LoVo (cell line): Measurements from ENCODE around the gene CELA3A.
A peak's percentile ranks its signal among the peaks of the same experiment; 100 is the strongest.
"Not testable (repeated sequence)": the region's sequence is repeated elsewhere in the genome, so short reads cannot be mapped to it uniquely, and the experiment has no call there.

ENCODE experiments used
- DNase-seq: peaks from one replicate; pipeline ENCODE4 v3.0.0-alpha.2; 2016; ENCODE audit warnings: low spot score

CELA3A gene

DNA sequence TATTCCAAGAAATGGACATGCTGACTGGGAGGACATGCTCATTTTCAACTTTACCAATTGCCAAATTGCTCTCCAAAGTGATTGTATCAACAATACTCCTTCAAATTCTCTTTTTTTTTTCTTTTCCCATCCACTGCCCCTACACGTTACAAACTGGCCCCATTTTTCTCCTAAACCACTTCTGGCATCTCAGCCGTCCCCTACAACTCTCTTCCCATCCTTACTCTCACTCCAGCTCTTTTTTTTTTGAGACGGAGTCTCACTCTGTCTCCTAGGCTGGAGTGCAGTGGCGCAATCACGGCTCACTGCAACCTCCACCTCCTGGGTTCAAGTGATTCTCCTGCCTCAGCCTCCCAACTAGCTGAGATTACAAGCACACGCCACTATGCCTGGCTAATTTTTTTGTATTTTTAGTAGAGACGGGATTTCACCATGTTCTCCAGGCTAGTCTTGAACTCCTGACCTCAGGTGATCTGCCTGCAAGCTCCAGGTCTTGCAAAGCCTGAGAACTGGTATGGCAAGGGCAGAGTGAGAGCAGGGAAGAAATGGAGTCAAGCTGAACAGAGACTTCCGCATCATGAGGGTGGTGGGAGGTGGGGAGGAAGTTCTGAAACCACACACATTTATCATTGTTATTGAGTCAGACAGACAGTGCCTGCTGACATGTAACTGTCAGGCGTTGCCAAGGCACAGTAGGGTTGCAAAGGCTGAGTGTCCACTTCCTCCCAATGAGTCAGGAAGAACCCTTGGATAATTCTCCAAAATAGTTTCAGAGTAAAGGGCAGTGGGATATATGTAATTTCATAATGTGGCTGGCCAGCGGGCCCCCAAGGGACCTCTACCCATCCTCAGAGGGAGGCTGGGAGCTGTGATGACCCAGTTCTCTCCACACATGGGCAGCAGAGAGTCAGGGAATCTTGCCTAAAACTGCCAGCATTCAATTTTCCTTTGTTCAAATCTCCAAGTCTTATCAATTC is 17.4 kb downstream of the CELA3A start:
- peak; percentile 25 for DNase-seq

DNA sequence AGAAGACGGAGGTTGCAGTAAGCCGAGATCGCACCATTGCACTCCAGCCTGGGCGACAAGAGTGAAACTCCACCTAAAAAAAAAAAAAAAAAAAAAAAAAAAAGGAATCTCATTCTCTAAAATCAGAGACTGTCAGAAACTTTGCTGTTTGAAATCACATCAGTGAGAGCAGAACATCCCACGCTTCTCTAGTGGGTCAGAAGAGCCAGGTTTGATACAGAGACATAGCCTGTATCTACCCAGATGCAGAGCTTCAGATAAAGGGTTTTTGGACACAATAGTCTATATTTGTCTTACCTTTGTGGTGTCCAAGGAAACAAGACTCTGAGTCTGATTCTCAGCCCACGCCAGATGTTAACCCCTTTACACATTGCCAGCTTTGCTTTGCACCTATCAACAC is 19.6 kb downstream of the CELA3A start:
- DNase-seq = no peak

DNA sequence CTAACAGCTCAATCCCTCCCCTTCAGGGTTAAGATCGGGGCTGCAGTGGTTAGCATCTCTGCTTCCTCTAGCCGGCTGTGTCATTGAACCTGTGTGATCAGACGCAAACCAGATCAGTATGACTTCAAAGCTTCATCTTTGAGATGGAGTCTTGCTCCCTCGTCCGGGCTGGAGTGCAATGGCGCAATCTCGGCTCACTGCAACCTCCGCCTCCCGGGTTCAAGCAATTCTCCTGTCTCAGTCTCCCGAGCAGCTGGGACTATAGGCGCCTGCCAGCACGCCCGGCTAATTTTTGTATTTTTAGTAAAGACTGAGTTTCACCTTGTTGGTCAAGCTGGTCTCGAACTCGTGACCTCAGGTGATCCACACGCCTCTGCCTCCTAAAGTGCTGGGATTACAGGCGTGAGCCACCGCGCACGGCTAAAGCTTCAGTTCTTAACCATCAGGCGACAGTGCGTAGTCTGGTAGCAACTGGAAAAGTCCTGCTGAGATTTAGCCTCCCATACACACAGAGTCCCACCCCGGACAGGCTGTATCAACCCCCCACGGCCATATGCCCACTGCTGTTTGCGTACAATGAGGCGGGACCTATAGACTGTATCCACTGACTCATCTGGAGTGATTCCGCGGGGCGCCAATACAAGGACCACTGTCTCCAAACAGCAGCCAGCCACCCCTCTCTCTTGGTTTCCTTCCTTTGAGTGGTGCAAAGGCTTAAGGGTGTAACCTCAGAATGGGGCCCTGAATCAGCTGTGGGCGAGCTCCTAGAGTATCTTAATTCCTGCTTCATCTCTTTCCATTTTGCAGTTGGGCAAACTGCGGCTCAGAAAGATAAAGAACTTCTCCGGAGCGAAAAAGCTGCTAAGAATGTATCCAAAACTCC is 23.3 kb downstream of the CELA3A start:
- peak; percentile 58 for DNase-seq

DNA sequence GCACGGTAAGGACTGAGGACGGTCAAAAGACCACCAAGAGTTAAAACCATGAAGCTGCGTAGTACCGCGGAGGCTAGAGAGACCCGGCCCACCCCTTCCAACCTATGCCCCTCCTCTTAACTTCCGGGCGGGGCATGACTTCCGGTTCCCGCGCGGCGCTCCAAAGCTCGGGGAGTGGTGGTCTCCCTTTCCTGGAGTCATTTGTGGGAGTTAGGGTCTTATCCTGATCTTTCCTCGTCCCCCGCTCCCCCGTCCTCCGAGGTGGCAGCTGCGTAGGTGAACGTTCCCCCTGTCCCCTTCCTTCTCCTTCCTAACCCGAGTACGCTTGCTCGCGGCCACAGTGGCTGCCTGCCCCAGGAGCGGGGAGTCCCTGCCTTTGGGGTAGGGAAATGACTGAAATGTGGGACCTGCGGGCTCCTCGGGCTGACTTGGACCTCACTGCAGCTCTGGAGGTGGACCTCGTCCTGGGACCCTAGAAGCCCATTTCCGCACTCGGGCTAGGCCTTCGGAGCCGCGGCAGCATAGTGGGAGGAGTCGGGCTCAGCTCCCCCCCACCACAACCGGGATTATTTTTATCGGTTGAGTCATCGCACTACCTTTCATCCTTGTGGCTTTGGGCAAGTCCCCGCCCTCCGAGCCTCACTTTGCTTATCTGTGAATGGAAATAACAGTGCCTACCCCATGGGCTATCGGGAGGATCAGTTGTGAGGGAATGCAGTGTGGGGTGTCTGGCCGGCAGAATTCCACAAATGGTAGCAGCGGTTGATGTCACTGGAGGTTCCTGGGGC is 24.1 kb downstream of the CELA3A start:
- DNase-seq = peak; percentile 94

DNA sequence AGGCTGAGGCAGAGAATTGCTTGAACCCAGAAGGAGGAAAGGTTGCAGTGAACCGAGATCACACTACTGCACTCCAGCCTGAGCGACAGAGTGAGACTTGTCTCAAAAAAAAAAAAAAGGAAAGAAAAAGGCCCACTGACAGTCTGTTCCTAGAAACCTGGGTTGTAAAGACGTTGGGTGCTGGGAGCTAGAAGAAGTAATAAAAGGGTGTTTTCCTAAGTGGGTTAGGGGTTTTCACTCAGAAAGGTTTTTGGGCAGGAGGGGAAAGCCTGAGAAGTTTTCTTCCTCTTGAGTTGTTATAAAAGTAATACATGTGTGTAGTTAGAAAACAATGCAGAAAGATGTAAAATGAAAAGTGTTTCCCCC is 25.4 kb downstream of the CELA3A start:
- no peak for DNase-seq

DNA sequence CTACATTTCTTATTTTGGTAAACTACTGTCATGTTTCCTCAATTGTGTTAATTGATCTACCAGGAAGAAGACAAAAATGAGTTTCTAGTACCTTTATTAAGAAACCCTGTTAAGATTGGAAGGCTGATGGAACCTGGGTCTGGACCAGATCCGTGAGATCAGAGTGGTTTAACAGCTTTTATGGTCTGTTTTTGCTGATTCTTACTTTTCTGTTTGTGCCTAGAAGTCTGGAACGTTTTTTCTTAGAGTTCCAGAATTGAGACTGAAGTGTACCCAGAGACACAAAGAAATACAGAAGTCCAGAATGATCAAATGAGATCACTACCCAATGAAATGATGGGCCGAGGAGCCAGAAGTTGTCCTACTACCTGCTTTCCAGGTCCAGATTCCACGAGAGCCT is 28.6 kb downstream of the CELA3A start:
- no peak for DNase-seq

DNA sequence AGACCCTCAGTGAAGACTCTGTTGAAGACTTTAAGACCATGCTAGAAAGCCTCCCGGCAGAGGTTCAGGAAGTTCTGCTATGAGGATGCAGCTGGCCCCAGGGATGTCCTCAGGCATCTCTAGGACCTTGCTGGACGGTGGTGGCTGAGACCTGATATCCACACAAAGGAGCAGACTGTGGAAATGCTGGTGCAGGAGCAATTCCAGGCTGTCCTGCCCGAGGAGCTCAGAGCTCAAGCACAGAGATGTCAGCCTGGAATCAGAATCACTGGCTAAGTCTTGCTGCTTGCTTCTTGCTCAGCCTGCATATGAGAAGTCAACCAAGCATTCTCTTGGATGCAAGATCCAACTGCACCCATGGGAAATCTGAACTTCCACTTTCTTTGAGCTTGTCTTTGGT is 29.0 kb downstream of the CELA3A start:
- no peak for DNase-seq

DNA sequence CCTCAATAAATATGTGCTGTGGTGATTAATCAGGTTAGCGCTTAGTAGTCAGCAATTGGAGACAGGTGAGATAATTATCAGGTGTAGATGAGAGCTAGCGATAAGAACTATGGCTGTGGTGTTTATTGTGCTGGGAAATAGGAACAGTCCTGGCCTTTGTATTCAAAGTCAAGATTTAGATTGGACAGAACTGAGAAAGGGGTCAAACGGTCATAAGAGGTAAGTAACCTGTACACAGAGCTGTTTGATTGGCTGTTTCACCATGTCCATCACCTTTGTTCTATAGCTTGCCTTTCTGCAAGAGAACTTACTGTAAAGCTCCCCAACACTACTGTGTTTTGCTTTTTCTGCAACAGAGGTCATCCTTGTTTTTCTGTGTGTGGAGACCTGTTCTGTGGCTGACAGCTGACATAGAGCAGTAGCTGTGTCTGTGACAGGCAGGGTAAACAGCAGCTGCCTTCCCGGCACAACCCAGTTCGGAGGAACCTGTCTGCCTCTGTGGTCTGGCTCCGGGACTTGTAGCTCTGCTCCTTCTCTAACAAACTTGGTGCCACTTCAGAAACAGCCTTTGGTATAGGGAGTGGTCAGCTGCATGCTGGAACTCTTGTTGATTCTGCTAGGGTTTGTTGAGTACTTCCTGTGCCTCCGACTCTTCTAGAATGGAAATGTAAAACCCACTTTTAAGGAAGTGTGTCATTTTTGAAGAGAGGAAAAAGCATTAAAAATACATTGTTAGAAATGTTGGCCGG is 29.9 kb downstream of the CELA3A start:
- no peak for DNase-seq

DNA sequence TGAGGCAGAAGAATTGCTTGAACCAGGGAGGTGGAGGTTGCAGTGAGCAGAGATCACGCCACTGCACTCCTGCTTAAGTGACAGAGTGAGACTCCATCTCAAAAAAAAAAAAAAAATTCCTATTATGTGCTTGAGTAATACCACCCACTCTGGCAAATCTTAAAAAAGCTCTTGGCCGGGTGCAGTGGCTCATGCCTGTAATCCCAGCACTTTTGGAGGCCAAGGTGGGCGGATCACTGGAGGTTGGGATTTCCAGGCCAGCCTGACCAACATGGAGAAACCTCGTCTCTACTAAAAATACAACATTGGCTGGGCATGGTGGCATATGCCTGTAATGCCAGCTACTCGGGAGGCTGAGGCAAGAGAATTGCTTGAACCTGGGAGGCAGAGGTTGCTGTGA is 33.4 kb downstream of the CELA3A start:
- not testable (repeated sequence) for DNase-seq

DNA sequence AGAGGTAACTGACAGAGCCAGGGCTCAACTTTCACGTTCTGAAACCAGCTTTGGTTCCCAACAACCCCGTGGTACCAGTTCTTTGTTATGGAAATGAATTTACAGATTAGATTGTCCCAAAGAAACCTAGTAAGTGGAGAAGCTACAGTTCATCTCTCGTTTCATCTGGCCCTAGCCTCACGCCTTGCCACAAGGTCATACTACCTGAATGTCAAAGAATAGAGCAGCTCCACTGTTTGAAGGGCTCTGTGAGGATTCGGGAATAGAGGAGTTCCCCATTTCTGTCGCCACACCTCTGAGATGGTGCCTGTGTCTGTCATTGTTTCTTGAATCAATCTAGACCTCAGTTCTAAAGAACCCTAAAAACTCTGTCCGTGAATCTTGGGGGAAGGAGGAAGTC is 36.1 kb downstream of the CELA3A start:
- DNase-seq = no peak

DNA sequence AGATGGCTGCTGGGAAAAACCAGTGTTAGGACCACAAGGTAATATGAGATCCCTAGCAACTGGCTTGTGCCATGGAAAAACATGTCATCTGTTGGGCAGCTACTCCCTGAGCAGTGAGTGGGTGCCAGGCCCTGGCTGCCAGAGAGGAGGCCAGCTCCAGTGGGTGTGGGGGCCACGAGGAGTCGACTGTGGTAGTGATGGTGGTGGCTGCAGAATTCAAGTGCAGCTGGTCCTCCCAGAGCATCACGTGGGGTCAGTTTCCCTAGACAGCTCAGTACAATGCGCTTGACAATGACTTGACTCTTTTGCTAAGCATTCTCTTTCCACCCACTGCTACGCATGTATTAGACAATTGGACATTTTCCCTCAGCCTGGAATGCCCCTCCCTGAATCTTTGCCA is 36.6 kb downstream of the CELA3A start:
- no peak for DNase-seq

DNA sequence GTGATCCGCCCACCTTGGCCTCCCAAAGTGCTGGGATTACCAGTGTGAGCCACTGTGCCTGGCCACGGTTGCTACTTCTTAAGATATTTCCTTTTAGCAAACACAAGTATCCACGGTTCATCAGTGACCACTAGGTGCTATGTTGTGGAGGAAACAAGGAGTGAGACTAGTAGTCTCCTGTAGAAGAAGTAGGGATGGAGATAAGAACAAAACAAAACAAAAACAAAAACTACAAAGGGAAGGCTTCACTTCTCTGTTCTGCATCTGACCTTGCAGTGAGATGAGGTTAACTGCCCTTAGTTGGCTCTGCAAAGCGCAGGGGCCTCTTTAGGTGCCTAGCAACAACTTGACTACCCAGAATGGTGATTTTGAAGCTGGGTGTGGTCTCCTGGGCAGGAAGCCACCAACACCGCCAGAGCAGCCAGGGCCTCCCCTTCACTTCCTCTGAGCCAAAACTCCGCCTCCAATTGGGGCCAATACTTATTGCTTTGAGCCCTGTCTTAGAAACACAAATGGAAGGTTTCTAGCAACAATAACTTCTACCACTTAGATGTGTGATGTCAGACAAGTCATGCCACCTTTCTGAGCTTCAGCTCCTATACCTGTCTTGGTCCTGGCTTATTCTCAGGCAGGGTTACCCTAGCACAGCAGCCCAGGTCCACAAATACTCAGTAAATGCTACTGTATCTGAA is 38.3 kb downstream of the CELA3A start:
- peak; percentile 53 for DNase-seq

DNA sequence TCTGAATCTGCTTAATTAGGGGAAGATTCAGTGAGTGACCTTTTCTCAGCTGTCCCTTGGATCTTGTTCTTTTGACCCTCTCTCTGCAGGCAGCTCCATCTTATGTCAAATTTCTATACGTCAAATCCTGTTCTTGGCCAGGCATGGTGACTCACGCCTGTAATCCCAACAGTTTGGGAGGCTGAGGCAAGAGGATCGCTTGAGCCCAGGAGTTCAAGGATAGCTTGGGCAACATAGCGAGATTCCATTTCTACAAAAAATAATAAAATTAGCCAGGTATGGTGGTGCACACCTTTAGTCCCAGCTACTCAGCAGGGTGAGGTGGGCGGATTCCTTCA is 38.8 kb downstream of the CELA3A start:
- DNase-seq = no peak

DNA sequence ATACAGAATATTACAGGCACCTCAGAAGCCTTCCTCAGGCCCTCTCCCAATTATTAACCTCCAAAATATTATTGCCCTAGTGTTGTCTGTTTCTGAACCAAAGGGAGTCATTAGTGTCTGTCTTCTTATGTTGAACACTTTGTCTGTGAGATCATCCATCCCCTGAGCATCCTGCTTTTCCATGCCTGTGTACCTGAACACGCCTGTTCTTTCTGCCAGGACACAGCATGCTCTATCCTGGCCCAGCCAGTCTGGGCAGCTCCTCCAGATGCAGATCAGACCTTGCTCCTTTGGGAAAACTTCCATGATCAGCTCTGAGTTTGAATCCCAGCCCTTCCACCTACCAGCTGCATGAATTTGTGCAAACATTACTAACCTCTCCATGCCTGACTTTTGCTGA is 40.0 kb downstream of the CELA3A start:
- DNase-seq = no peak

DNA sequence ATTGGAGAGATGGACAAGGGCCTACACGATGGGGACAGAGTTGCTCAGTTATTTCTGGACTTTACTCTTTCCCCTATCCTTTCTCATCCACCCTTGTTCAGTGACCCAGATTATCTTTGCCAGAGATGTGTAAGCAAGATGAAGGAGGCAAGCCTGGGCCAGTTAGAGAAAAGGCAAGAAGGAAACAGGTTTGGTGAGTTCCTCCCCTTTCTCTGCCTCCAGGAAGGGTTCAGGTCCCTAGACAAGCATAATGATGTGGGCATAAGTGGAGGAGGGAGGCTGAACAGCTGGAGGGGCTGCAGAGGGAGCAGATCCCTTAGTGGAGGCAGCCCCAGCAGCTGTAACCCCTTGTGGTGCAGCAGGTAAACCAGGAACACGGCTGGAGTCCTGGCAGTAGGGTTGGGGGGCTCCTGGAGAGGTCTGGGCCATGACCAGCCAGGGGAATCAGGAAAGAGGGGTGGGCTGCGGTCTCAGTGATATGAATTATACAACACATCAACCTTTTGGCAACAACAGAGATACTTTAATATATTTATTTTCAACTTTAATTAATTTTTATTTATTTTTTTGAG is 41.8 kb downstream of the CELA3A start:
- DNase-seq = no peak

DNA sequence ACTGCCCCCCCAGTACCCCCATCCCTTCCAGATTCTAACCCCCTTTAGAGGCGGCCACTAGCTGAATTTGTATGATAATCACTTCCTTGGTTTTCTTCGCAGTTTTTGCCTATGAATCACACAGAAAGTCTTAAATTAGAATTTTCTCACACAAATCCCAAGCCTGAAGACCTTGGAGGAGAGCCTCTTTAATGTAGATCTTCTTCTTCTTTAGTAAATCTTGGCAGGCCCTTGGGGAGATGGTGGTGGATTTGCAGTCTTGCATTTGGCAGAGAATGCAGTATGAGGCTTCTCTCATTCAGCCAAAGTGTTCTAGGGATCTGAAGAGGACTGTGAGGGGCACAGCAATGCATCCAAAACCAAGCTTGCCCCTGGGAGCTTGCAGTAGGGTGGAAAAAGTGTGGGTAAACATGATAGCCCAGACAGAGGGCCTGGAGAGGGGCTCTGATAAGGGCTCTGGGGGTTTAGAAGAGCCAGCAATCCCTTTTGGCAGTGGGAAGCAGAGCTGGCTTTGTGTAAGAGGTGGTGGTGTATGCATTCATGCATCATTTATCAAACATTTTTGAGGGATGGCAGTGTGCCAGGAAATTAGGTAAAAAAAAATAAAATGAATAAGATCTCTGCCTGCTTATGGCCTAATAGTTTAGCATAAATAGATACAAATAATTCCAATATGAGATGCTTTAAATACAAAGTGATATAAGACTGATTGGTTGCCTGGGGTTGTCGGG is 43.4 kb downstream of the CELA3A start:
- no peak for DNase-seq

DNA sequence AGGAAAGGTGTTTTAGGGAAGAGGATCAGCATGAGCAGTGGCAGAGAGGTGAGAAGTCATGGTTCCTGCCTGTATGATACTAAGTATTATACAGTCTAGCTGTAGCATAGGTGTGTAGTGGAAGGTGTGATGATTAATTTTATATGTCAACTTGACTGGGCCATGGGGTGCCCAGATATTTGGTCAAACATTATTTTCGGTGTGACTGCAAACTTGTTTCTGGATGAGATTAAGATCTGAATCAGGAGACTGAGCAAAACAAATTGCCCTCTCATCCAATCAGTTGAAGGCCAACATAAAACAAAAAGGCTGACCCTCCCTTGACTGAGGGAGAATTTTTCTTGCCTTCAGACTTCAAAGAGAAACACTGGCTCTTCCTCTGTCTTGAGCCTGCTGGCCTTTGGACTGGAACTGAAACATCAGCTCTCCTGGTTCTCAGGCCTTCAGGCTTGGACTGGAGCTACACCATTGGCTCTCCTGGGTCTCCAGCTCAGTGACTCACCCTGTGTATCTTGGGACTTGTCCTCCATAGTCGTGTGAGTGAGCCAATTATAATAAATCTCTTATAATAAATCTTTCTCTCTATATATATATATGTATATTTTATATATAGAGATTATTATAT is 44.3 kb downstream of the CELA3A start:
- no peak for DNase-seq

DNA sequence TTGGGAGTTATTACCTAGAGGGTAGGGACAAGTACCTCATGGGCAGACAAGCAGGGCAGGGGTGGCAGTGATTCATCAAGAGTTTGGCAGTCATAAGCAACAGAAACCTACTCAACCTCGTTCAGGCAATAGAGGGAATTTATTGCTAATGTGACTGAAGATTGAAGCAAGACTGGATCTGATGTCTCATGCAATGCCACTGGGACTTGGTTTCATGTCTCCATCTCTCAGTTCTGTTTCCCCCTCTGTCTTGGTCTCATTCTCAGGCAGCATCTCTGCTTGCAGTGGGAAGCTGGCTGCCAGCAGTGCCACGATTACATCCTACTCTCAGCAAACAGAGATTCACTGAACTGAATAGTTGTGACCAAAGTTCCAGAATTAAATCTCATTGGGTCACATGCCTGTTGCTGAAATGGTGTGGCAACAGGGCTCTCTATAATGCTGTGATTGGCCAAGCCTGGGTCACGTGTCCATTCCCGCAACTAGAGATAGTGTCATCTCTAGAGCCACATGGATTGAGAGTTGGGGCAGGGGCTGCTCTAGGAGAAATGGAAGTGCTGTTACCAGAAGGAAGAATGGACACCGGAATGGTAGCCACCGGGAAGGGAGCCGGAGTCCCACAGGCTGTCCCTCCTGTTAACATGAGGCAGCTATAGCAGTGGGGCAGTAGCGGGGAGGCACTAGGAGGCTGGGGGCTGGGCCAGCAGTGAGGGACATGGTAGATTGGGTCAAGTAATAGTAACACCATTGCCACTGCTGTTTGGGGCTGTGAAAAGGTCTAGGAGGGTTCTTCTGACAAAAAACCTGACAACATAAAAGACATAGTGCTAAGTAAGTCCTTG is 47.1 kb downstream of the CELA3A start:
- no peak for DNase-seq

DNA sequence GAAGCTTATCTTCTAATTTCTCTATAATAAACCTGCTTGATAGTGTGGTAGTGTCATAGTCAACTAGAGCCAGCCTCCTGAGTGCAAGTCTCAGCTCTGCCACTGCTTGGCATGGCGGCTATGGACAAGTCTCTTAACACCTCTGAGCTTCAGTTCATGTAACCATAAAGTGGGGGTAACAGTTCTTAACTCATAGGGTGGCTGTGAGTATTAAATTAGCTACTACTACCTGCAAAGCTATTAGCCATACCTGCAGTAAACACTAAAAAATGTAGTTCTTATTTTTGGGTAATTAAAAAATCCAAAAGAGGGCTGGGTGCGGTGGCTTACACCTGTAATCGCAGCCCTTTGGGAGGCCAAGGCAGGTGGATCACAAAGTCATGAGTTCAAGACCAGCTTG is 48.9 kb downstream of the CELA3A start:
- DNase-seq = no peak
